Mesothelial cell of epicardium (in vitro differentiated cells): ENCODE measurements around the gene SPON2. TPM values are rescaled to one million over a fixed set of nuclear protein-coding genes. Genes with fewer than 3 reads are reported as not detected.

Experiments used
- DNase-seq, 2 experiments: peaks; one replicate each; pipeline ENCODE4 v3.0.0; 2021; ENCODE audit warnings: low spot score in 2 of 2; ENCODE audit not compliant: unreplicated experiment in 2 of 2
- H3K27ac Mint-ChIP-seq: 2 replicates; pipeline ENCODE4 v1.8.0; 2021; ENCODE audit warnings: mixed read lengths
- H3K27me3 Mint-ChIP-seq: 2 replicates; pipeline ENCODE4 v1.8.0; 2021; ENCODE audit warnings: low read depth, mixed read lengths
- H3K36me3 Mint-ChIP-seq: 2 replicates; pipeline ENCODE4 v1.8.0; 2021; ENCODE audit warnings: mixed read lengths
- H3K4me1 Mint-ChIP-seq: 2 replicates; pipeline ENCODE4 v1.8.0; 2021; ENCODE audit warnings: mixed read lengths
- H3K4me3 Mint-ChIP-seq: 2 replicates; pipeline ENCODE4 v1.8.0; 2021; ENCODE audit warnings: mild to moderate bottlenecking, moderate library complexity, mixed read lengths
- H3K9me3 Mint-ChIP-seq: 2 replicates; pipeline ENCODE4 v1.8.0; 2021; ENCODE audit warnings: mixed read lengths
- total RNA-seq: library from RNA; stranded (reverse); gene quantifications from 3 replicates; pipeline ENCODE4 v1.2.1, GENCODE V29; 2021
- TF ChIP-seq, protein P1 (sequence below): fragments of 200-600 bp; sonication (generic); IDR thresholded peaks from one replicate; pipeline ENCODE4 v1.5.0; 2021; ENCODE audit warnings: antibody characterized with exemption; ENCODE audit not compliant: unreplicated experiment

Gene SPON2
- total RNA-seq, 1 donor from 2014 or later: 56.4 TPM

DNA sequence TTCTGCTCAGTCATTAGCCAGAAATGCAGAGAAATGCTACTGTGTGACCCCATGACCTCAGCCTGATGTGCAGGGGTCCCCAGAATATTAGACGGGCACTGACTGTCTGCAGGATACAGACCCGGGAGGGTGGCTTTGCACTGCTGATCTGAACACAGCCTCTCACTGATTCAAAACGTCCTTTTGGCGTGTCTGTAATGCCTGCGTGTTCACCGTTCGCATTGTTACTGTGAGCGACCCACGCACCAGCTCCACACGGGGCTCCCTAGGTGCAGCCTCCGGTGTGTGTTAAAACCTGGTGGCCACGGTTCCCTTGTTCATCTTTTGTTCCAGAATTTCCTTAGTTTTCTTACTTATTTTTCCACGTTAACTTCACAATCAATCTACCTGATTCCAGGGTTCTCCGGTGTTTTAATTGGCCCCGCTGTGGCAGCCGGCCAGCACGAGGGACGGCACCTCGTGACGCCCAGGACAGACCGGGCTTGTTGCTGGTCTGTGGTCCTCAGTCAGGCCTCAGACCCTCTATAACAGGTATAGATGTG, 32.0 kb upstream of the SPON2 start:
- Mint-ChIP-seq H3K4me3 (no peak overlapping the region), H3K27ac (no peak overlapping the region), H3K27me3 (no peaks in the 10 kb centered on the region), H3K36me3 (no peaks in the 10 kb centered on the region), H3K4me1 (peaks cover 14% of the 10 kb centered on the region), H3K9me3 (no peaks in the 10 kb centered on the region)
- DNase-seq: peak in 1 of 2 experiments; percentile 34
- TF ChIP-seq, protein P1, sequence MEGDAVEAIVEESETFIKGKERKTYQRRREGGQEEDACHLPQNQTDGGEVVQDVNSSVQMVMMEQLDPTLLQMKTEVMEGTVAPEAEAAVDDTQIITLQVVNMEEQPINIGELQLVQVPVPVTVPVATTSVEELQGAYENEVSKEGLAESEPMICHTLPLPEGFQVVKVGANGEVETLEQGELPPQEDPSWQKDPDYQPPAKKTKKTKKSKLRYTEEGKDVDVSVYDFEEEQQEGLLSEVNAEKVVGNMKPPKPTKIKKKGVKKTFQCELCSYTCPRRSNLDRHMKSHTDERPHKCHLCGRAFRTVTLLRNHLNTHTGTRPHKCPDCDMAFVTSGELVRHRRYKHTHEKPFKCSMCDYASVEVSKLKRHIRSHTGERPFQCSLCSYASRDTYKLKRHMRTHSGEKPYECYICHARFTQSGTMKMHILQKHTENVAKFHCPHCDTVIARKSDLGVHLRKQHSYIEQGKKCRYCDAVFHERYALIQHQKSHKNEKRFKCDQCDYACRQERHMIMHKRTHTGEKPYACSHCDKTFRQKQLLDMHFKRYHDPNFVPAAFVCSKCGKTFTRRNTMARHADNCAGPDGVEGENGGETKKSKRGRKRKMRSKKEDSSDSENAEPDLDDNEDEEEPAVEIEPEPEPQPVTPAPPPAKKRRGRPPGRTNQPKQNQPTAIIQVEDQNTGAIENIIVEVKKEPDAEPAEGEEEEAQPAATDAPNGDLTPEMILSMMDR: no peak

DNA sequence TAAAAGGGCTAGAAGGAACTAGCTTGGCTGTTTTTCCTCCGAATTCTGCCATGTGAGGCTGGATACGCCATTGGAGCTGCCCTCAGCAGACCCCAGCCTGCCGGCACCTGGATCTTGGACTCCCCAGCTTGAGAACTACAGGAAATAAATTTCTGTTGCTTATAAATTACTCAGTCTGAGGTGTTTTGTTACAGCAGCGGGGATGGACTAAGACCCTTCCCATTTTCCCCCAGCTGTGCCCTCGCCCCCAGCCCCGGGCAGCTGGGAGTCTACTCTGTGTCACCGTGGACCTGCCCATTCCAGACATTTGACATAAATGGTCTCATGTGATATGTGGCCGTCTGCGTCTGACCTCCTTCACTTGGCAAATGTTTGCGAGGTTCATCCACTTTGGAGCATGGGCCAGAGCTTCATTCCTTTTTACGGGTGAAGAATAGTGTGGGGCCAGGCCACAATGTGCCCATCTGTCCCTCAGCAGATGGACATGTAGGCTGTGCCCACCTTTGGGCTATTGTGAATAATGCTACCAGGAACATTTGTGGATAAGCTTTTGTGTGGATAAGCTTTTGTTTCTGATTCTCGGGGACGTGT, 30.7 kb upstream of the SPON2 start:
- Mint-ChIP-seq H3K9me3 (no peaks in the 10 kb centered on the region), H3K27me3 (peaks cover under 1% of the 10 kb centered on the region), H3K4me3 (no peak overlapping the region), H3K4me1 (peaks cover 10% of the 10 kb centered on the region), H3K36me3 (no peaks in the 10 kb centered on the region), H3K27ac (no peak overlapping the region)
- TF ChIP-seq, protein P1: no peak
- no peak for DNase-seq

DNA sequence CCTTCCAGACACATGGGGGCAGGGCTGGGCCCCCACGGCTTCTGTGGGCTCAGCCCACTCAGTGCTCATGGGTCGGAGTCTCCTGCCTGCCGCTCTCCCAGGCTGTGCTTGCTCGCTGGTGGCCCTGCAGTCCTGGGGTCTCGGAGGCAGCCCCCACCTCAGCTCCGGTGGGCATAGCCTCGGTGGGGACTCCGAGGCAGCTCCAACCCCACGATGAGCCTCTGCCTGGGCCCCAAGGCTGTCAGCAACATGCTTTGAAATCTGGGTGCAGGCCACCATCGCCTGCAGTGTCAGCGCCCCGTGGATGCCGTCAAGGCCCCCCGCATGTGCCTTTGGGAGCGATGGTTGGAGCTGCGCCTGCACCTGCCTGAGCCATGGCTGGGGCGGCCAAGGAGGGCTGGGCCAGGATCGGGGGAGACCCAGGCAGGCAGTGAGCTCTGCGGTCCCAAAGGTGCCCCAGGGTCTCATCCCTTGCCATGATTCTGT, 30.2 kb upstream of the SPON2 start:
- peaks cover 2% of the 10 kb centered on the region for H3K27me3 Mint-ChIP-seq
- no peaks in the 10 kb centered on the region for H3K36me3 Mint-ChIP-seq
- DNase-seq: peak in 1 of 2 experiments; percentile 17
- no peak overlapping the region for H3K27ac Mint-ChIP-seq
- TF ChIP-seq, protein P1: no peak
- no peak overlapping the region for H3K4me3 Mint-ChIP-seq
- peaks cover 10% of the 10 kb centered on the region for H3K4me1 Mint-ChIP-seq
- no peaks in the 10 kb centered on the region for H3K9me3 Mint-ChIP-seq

DNA sequence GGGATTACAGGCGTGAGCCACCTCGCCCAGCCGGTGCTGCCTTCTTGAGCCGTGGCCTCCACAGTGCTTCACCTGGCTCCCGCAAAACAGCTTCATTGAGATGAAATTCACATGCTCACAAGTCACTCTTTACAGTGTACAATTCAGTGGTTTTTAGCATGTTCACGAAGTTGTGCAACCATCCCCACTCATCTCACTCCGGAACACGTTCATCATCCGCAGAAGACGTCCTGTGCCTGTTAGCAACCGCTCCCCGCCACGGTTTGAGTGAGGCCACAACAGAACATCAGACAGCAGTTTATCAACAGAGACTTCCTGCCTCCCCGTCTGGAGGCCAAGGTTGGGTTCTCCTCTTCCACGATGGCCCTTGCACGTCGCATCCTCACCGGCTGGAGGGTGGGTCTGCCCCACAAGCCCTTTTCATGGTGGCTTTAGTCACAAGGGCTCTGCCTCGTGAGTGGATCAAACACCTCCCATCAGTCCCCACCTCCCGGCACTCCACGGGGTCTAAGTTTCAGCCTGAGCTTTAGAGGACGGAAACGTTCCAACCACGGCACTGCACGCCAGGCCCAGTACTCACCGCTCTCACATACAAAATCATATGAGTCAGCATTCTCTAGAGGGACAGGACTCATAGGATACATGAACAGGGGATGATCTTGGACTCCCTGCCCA, 29.6 kb upstream of the SPON2 start:
- peak in 1 of 2 experiments; percentile 38 for DNase-seq
- H3K4me1 Mint-ChIP-seq: peaks cover 10% of the 10 kb centered on the region
- peak overlapping the region; percentile 81 for H3K27ac Mint-ChIP-seq
- no peaks in the 10 kb centered on the region for H3K9me3 Mint-ChIP-seq
- peaks cover 6% of the 10 kb centered on the region for H3K27me3 Mint-ChIP-seq
- TF ChIP-seq, protein P1: no peak
- H3K4me3 Mint-ChIP-seq: no peak overlapping the region
- no peaks in the 10 kb centered on the region for H3K36me3 Mint-ChIP-seq

DNA sequence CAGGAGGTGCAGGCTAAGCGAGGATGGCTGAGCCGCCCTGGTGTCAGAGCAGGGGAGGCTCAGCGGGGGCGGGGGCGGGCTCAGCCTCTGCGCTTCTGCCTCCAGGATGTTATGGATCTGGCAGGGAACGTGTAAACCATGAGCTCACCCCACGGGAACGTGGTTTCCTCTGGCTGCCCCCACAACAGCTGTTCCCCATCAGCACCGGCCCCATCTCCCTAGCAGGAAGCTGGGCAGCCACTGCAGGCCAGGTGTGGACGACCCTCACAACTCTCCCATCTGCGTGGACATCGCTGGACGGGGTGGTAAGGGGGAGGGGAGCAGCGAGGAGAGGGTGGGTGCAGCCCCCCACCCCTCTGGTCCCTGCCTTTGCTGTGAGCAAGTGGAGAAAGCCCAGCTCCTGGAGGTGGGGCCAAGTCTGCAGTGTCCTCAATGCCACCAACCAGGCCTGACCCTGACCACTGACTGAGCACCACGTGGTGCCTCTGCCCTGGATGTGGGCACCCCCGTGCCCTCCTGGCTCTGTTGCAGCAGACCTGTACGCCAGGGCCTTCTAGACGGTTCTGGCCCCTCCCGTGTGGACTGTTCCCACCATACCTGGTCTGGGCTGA, 28.1 kb upstream of the SPON2 start:
- peaks cover 6% of the 10 kb centered on the region for H3K27me3 Mint-ChIP-seq

More for the DNA sequence above, 28.1 kb upstream of the SPON2 start:
- TF ChIP-seq, protein P1: no peak
- Mint-ChIP-seq H3K4me1 (peaks cover 10% of the 10 kb centered on the region), H3K36me3 (no peaks in the 10 kb centered on the region), H3K4me3 (no peak overlapping the region), H3K27ac (no peak overlapping the region), H3K9me3 (no peaks in the 10 kb centered on the region)
- DNase-seq: peak in 1 of 2 experiments; percentile 53
